Stimulated activated CD4-positive, alpha-beta T cell treated with anti-CD3 and anti-CD28 coated beads, Interleukin-1b, Interleukin-23, amount 100 ng/mL, for 1 hour (primary cell): ENCODE results near the gene ABHD16B.
"Not testable (repeated sequence)": the region's sequence is repeated elsewhere in the genome, so short reads cannot be mapped to it uniquely, and the experiment has no call there.

Experiments used
- DNase-seq, 2 donors: peaks; one replicate each; pipeline ENCODE4 v3.0.0-alpha.2; 2020; ENCODE audit warnings: low read depth in 2 of 2

The ABHD16B gene

DNA sequence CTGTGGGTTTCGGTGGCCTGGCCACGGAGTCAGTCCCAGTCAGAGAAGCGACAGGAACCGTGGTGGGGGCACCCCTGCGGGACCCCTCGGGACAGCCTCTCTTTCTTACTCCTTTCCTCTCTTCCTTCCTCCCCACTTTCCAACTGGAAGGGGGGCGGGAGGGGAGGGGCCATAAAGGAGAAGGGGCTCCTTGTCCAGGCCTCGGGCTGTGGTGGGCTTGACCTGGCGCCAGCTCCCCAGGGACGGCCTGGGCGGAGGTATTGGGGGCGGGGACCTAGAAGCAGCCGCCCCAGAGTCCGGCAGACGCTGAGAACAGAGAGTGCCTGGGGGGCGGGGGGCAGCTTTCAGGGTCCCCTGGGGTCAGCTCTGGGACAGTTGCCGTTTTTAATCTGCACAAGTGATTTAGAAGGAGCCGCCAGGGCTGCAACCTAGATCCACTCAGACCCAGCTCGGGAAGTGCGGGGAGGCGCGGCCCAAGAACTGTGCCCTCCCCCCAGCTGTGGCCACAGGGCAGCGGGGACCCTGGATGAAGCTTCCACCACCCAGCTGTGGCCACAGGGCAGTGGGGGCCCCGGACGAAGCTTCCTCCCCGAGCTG is 6.4 kb upstream of the ABHD16B start:
- no peak for DNase-seq

DNA sequence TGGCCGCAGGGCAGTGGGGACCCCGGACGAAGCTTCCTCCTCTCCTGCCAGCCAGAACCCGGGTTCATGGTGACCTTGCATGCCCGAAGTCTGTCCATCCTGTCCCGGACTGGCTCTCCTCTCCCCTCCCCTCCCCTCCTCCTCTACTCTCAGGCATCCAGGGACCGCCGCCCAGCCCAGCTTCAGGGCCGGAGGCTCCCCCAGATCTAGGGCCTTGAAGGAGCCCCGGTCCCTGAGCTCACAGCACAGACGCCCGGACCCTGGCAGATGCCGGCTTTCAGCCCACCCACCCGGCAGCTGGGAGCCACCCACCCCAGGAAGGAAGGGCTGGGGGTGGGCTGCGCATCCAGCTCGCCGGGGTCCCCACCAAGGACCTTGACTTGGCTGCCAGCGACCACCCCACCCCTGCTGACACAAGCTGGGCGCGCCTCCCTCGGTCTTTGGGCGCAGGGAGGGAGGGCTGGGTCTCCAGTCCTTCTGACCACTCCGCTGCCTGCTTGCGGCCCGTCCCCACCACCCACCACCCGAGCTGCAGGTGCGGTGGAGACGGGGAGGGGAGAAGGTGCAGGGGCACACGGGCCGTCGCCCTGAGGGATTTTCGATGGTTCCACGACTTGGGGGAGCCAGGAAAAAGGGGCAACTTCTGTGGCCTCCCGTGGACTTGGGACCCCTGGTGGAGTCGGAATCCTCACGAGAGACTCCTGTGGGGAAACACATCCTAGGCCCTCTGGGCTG is 5.8 kb upstream of the ABHD16B start:
- no peak for DNase-seq

DNA sequence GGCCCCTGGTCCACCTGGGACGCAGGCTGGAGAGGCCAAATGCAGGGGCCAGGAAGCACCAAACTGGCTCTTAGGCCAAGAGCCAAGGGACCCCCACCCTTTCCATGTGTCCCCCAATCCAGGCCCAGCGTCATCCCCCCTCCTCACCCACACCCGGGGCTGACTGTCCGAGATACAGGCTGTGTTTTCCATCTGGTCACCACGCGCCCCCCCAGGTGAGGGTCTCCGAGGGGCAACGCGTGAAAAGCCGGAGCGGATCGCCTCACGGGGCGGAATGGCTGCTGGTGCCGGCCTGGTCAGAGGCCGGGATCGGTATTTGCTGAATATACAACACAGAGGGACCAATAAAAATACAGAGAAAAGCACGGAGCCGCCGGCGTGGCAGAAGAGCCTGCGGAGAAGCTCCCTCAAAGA is 5.2 kb upstream of the ABHD16B start:
- DNase-seq = no peak

DNA sequence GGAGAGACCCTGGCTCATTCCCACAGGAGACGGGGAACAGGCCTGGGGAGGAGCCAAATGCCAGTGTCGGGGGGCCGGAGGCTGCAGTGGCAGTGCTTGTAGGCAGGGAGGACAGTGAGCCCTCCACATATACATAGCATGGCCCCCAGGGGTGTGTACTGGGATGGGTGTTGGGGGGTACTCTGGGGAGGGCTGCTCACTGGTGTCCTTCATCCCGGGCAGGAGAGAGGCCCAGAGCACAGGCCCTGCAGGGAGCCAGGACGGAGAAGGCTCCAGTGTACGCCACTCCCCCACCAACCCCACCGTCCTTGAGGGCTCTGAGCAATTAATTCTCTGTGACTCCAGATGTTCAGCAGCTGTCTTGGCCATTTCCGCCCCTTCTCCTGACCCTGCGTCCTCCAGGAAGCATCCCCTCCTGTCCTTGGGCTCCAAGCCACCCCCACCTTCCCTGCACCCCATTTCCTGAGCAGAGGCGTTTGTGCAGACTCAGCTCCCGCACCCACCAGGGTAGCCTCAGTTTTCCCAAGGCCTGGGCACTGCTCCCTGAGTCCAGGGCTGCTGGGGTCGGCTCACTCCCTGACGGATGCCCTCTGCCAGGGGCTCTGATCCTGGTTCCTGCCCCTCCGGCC is 3.4 kb upstream of the ABHD16B start:
- DNase-seq = no peak

DNA sequence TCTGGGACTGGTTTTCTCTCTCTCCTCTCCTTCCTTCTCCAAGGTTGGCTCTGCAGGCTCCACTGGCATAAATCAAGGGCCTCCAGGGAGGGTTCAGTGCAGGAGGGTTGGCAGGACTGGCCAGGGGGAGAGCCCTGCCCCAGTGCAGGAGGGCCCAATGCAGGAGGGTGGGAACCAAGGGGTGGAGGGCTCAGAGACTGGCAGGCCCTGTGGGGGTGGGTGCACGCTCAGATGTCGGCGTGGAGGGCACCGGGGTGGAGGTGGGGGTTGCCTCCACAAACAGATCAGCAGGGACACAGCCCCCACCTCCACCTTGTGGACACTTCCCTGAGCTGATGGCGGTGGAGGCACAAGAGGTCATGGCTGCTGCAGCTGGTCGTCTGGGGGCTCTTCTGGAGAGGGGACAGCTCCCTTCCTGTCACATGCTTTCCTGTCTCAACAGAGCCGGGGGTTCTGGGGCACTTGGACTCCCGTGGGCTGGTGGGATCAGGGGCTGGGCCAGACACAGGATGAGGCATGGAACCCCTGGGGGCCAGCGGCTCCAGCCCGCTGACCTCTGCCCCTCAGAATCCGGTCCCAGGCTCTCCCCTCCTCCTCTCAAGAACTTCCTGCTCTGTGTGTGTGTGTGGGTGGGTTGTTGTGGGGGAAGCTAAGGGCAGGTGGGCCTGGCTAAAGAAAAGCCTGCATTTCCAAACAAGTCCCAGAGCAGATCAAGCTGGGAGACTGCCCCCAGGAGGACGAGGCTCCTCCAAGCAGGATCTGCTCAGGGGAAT is 2.7 kb upstream of the ABHD16B start:
- no peak for DNase-seq

DNA sequence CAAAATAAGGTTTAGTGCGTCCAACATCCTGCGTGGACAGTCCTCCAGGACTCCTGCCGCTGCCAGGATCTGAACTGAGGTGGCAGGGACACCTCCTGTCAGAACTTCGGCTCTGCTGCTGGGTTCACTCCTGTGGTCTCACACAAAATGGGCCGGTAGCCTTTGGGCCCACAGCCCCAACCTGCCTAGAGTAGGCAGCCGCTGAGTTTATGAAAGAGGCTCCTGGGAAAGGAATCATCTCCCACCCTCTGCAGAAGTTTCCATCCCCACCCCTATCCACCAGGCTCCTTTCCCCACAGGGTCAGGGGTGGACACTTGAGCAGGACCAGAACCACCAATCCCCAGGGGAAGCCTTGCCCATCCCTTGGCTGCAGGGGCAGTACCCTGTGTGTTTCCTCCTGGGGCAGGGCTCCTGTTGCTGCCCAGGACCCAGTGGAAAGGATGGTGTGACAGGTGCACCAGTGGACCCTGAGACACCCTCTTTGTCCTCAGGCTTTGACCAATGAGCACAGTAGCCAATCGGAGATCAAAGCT is 2.1 kb upstream of the ABHD16B start:
- DNase-seq = no peak

DNA sequence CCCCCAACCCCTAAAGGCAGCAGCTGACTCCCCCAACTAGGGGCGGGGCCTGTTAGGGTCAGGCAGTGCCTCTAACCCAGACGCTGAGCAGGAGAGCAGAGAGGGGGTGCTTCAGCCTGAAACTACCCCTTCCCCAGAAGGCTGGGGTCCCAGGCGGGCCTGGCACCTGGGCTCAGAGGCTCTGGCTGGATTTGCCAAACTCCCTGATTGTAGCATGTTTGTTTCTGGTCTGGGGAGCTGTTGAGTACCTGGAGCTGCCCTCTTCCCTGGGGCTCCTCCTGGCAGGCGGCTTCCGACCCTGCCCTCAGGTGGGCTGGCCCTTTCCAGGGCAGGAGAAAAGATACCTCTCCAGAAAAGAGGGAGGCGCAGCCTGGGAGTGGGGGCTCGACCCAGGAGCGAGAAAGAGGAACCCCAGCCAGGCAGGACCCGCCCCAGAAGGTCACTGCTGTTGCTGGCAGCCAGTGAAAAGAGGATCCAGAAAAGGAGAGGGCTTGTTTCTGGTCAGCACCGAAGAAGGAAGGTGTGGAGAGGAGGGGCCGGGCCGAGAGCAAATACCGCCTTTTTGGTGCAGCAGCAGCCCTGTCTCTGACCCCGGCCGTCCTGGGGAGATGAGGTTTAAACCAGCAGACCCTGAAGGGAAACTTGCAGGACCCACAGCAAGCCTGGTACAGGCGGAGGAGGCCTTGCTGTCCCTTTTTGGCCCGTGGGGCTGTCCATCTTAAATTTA is 810 bp upstream of the ABHD16B start:
- no peak for DNase-seq

DNA sequence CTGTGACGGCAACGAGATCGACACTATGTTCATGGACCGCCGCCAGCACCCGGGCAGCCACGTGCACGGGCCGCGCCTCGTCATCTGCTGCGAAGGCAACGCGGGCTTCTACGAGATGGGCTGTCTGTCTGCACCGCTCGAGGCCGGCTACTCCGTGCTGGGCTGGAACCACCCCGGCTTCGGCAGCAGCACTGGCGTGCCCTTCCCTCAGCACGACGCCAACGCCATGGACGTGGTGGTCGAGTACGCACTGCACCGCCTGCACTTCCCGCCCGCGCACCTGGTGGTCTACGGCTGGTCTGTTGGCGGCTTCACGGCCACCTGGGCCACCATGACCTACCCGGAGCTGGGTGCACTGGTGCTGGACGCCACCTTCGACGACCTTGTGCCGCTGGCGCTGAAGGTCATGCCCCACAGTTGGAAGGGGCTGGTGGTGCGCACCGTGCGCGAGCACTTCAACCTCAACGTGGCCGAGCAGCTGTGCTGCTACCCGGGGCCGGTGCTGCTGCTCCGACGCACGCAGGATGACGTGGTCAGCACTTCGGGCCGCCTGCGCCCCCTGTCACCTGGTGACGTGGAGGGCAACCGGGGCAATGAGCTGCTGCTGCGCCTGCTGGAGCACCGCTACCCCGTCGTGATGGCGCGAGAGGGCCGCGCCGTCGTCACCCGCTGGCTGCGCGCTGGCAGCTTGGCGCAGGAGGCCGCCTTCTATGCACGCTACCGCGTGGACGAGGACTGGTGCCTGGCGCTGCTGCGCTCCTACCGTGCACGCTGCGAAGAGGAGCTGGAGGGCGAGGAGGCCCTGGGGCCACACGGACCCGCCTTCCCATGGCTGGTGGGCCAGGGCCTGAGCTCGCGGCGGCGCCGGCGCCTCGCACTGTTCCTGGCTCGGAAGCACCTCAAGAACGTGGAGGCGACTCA is 943 bp downstream of the ABHD16B start:
- DNase-seq = no peak

DNA sequence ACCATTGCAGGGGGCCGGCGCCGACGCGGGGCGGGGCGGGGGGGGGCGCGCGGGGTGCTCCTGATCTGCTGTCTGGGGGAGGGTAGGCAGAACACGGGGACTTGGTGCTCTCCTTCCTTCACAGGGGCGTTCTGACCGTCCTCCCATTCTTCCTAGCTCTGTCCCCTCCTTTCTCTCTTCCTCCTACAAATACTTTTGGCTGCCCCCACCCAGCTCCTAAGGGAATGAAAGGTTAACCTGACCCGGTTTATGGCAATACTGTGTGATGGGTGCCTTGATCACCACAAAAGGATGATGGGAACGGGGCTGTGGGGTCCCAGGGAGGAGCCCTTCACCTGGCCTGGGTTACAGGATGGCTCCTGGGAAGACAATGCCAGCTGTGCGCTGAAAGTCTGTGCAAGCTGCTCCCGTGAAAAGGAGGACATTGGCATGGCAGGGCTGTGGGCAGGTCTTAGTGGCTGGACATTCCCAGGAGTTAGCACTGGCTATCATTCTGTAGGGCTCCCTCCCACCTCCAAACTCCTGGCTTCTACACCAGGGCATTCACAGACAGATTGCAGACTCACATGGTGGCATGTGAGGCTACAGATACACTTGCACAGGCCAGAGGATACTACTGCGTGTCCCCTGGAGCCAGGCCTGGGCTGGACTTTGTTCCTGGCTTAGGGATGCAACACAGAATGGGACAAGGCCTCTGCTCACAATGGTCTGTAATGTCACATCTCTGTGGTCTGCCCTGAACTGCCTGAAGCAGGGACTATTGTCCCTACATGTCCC is 1.9 kb downstream of the ABHD16B start:
- DNase-seq = no peak

DNA sequence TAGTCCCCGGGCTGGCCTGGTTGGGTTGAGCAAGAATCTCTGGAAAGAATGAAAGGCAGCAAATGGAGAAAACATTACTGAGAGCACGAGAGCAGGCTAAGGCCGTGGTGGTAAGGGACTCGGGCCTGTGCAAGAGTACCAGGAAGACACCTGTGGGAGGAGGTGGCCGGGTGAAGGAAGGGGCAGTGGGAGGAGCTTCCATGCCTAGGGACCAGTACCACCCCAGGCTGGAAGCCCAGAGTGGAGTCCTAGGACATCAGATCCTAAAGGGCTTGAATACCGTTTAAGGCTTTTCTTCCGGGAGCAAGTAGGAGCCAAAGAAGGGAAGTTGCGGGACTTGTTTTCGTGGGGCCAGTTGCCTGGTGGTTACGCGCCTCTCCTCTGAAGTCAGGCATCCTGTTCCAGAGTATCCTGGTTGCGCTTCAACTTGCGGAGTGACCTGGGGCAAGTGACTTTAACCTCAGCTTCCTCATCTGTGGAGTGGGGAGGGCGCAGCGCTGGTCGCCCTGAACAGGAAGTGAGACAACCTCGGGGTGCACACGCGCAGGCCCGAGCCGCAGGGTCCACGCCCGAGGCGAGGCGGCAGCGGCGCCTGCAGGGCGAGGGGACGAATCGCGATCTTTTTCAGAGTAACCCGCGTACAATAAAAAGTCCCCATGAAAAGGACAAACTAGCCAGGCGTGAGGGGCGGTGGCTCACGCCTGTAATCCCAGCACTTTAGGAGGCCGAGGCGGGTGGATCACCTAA is 2.7 kb downstream of the ABHD16B start:
- peak; percentile 40 to 52 for DNase-seq

DNA sequence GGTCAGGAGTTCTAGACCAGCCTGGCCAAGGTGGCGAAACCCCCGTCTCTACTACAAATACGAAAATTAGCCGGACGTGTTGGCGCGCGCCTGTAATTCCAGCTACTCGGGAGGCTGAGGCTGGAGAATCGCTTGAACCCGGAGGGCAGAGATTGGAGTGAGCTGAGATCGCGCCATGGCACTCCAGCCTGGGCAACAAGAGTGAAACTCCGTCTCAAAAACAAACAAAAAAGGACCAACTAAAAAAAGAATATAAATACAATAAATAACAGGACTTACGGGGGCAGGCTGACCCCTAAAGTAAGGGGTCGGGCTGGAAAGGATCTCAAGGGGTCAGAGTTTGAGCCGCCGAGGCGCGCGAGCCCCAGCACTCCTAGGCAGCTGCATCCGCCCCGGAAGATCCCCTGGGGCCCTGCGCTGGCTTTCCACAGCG is 3.3 kb downstream of the ABHD16B start:
- DNase-seq = no peak

DNA sequence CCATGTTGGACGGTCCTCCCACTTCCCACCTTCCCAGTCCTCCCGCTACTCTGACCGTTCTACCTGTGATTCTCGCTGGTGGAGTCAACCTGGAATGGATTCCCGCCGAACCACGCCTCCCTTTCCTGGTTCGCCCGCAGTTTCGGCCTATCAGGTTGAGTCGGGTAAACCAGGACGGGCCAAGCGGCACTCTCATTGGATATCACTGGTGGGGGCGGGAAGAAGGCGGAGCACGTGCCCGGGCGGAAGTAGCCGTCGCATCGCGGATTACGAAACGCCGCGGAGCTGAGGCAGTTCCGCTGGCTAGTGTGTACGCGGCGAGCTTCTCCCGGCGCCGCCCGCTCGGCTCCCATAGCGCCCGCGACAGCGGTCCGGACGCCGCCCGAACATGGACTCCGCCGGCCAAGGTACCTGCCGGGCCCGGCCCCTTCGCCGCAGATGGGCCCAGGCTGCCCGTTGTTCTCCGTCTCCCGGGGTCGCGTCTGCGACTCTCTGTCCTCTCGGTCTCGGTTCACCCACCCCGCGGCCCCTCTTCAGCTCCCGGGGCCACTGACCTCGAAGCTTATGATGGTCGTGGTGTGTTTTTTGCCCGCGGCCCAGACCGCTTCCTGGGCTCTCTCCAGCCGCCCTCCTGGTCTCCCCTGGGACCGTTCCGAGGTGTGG is 3.8 kb downstream of the ABHD16B start, which contains the start of gene TPD52L2:
TSS of gene TPD52L2 (plus strand) at position 293 of the 663 bp plus-strand sequence. CDS start at position 389, 96 bp downstream.
- DNase-seq = peak; percentile 91 to 93

DNA sequence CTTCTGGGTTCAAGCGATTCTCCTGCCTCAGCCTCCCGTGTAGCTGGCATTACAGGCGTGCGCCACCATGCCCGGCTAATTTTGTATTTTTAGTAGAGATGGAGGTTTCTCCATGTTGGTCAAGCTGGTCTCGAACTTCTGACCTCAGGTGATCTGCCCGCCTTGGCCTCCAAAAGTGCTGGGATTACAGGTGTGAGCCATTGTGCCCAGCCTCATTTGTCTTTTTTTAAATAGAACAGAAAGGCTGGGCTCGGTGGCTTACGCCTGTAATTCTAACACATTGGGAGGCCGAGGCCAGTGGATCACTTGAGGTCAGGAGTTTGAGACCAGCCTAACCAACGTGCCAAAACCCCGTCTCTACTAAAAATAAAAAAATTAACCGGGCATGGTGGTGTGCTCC is 5.7 kb downstream of the ABHD16B start:
- DNase-seq = not testable (repeated sequence)

DNA sequence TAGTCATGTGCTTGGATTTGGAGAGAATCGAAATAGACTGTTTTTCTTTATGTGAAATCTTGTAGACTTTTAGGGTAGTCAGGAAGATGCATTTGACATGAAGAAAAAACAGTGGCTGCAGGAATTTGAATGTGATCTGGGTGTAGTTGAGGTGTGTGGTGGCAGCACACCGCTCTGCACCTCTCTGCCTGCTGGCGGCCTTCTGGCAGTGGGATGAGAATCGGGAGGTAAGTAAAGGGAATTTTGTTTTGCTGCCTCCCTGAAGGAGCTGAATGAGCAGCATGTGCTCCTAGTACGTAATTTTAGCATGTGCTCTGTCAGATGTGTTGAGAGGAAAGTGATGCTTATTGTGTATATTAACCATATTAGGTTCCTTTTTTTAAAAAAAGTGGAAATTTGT is 7.0 kb downstream of the ABHD16B start:
- no peak for DNase-seq

DNA sequence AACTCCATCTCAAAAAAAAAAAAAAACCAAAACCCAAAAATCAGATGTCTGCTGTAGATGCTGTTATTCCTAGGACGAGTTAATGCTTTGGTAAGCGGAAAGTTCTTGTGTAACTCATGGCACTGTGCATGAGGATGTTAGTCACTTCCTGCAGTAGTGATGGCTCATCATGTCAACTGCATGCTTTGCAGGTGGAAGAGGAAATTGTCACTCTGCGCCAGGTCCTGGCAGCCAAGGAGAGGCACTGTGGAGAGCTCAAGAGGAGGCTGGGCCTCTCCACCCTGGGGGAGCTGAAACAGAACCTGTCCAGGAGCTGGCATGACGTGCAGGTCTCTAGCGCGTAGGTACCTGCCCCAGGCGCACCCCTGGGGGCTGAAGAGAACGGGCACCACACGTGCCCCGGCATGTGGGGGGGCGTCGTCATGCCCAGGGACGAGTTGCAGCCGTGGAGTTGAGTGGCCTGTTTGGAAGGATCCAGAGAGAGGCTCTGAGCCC is 12.2 kb downstream of the ABHD16B start:
- DNase-seq = no peak

DNA sequence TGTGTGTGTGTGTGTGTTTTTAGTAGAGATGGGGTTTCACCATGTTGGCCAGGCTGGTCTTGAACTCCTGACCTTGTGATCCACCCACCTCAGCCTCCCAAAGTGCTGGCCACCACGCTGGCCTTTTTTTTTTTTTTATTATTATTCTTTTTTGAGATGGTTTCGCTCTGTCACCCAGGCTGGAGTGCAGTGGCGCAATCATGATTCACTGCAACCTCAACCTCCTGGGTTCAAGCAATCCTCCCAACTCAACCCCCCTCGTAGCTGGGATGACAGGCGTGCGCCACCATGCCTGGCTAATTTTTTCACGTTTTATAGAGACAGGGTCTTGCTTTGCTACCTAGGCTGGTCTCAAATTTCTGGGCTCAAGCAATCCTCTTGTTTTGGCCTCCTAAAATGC is 12.9 kb downstream of the ABHD16B start:
- not testable (repeated sequence) for DNase-seq

DNA sequence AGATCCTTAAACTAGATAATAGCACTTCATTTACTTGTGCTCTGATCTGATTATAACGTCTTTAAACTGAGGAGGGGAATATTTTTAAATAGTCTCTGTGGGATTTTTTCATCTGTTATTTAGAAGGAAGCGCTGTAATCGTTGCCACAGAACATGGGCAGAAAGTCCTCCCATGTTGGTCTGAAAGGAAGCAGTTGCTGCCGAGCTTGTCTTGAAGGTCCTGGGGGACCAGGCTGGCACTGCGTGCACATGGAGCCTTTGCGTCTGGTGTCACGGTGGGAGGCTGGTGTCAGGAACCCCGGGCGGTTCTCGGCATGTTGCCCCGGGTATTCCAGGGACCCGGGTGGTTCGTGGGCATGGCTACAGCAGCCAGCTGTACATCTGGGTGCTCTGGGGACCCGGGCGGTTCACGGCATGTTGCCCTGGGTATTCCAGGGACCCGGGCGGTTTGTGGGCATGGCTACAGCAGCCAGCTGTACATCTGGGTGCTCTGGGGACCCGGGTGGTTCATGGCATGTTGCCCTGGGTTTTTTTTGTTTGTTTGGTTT is 15.3 kb downstream of the ABHD16B start:
- no peak for DNase-seq
